ENCODE results near the gene GTPBP3.

DNA sequence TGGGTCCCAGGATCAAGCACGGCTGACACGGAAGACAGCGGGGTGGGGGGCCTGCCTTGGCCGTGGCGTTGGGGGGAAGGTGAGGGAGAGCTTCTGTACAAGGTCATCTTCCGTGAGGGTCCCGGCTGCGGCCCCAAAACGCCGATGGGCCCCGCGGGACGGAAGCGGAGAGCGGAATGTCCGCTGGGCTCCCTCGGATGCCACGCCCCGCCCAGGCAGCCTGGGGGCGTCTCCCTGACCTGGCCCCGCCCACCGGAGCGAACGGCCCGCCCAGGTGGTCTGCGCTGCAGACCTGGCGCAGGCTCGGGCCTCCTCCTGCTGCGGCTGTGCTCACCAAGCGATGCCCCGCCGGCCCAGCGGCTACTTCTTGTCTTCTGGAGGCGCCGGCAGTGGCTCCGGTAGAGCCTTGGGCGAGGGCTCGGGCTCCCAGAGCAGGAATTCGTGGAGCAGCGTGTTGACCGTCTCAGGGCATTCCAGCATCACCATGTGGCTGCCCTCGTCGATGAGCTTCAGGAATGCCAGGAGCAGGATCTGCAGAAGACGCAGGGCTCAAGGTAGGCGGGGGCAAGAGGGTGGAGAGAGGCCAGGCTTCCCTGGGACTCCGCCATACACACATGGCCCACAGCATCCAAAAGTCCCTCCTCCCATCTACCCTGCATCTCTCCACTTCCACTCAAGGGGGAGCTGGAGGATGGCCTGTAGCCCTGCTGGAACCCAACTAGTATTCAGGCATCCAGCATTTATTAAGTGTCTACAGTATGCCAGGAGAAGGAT lies 44.9 kb upstream of the GTPBP3 start:
- peak; percentile 83 for TF ChIP-seq CTCF (IDR thresholded peaks at IDR 0.05)
- no peak for TF ChIP-seq ZFX (IDR thresholded peaks at IDR 0.05; ENCODE audit: borderline replicate concordance)

Data from 22Rv1 (cell line).